GM12878 (cell line): ENCODE data around the gene ITPR3. TPM values are rescaled to one million over a fixed set of nuclear protein-coding genes. Genes with fewer than 3 reads are reported as not detected.

Experiments
- ATAC-seq: fragments of 200-7000 bp; cut with Tn5 transposase; 3 replicates; pipeline ENCODE4 v1.9.1; 2020; ENCODE audit warnings: mild to moderate bottlenecking, moderate library complexity
- BruUV-seq: library from RNA; stranded (reverse); fragments of 400-500 nt; replicated peaks from 2 replicates; lab custom pipeline; 2021; lab: Mats Ljungman, UMichigan
- CTCF ChIA-PET: fragments of 300-600 bp; sonication (Branson Sonifier 250); formaldehyde crosslinking; extraction: SDS; loops from one replicate; lab custom pipeline; 2021; ENCODE audit warnings: inconsistent platforms; lab: Yijun Ruan, JAX
- POLR2A ChIA-PET: fragments of 350-600 bp; formaldehyde crosslinking; extraction: SDS; loops from one replicate; lab custom pipeline; 2021; ENCODE audit warnings: inconsistent platforms; lab: Charles Lee
- RAD21 ChIA-PET: fragments of 300-600 bp; sonication (Branson Sonifier 250); formaldehyde crosslinking; loops from one replicate; lab custom pipeline; 2023; ENCODE audit warnings: antibody characterized with exemption; ENCODE audit not compliant: unreplicated experiment; lab: Charles Lee
- SMC1A ChIA-PET: fragments of 300-600 bp; sonication (Branson Sonifier 250); formaldehyde crosslinking; loops from one replicate; lab custom pipeline; 2023; ENCODE audit not compliant: unreplicated experiment, uncharacterized antibody; lab: Charles Lee
- DNase-seq: peaks from one replicate; pipeline ENCODE4 v3.0.0-alpha.2; 2011; ENCODE audit warnings: low read depth, low spot score
- FAIRE-seq: peaks from 3 replicates; lab custom pipeline; 2011; peaks lifted over from hg19 to GRCh38; lab: Jason Lieb, UNC
- H2AFZ ChIP-seq: 2 replicates; pipeline ENCODE4 v1.6.0; 2011; ENCODE audit warnings: low read depth, low read length, control low read depth; ENCODE audit not compliant: control insufficient read depth
- H3K27ac ChIP-seq: 2 replicates; pipeline ENCODE4 v1.5.1; 2011; ENCODE audit warnings: control low read depth; ENCODE audit not compliant: control insufficient read depth, insufficient read depth
- H3K27me3 ChIP-seq, 2 experiments: replicated peaks in 1 of 2; 2 replicates each; pipeline versions ENCODE4 v1.6.0 to v1.6.1; 2011; ENCODE audit warnings: low read length in 1 of 2; ENCODE audit not compliant: control insufficient read depth in 2 of 2, insufficient read depth in 2 of 2
- H3K36me3 ChIP-seq, 2 experiments: 2 replicates each; pipeline ENCODE4 v1.5.1; 2011; ENCODE audit warnings: low read length in 1 of 2; ENCODE audit not compliant: control insufficient read depth in 2 of 2, insufficient read depth in 2 of 2
- H3K4me1 ChIP-seq: 2 replicates; pipeline ENCODE4 v1.6.1; 2011; ENCODE audit warnings: mild to moderate bottlenecking, low read length, moderate library complexity, mixed read lengths; ENCODE audit not compliant: control insufficient read depth, insufficient read depth
- H3K4me2 ChIP-seq: 2 replicates; pipeline ENCODE4 v1.6.0; 2011; ENCODE audit warnings: control low read depth; ENCODE audit not compliant: control insufficient read depth, insufficient read depth
- H3K4me3 ChIP-seq: fragments of 200-600 bp; sonication (generic); 2 replicates; pipeline ENCODE4 v1.5.1; 2016
- H3K79me2 ChIP-seq: 2 replicates; pipeline ENCODE4 v1.6.0; 2011; ENCODE audit warnings: low read length; ENCODE audit not compliant: control insufficient read depth, insufficient read depth
- H3K9ac ChIP-seq: 2 replicates; pipeline ENCODE4 v1.8.0; 2011; ENCODE audit warnings: low read length, control low read depth, mixed read lengths; ENCODE audit not compliant: control insufficient read depth, insufficient read depth
- H3K9me3 ChIP-seq: replicated peaks from 3 replicates; pipeline ENCODE4 v1.5.1; 2011; ENCODE audit warnings: mild to moderate bottlenecking, low read length; ENCODE audit not compliant: control insufficient read depth, insufficient read depth
- H4K20me1 ChIP-seq: 2 replicates; pipeline ENCODE4 v1.6.0; 2011; ENCODE audit not compliant: control insufficient read depth, insufficient read depth
- GABPA ChIP-seq: IDR thresholded peaks from 2 replicates; pipeline ENCODE4 v1.6.1; 2014; ENCODE audit warnings: antibody characterized with exemption, low read depth, mild to moderate bottlenecking, inconsistent platforms
- NR2C2 ChIP-seq: IDR thresholded peaks from 2 replicates; pipeline ENCODE4 v1.6.1; 2011; ENCODE audit warnings: borderline replicate concordance, low read depth; ENCODE audit not compliant: control insufficient read depth, insufficient read length
- NR2F1 ChIP-seq: fragments of 450-650 bp; conservative IDR thresholded peaks from 2 replicates; pipeline ENCODE4 v1.6.1; 2017; ENCODE audit warnings: mild to moderate bottlenecking
- POLR2AphosphoS2 ChIP-seq: IDR thresholded peaks from 2 replicates; pipeline ENCODE4 v1.6.1; 2011; ENCODE audit warnings: low read depth, mild to moderate bottlenecking, low read length, improper control_type of control experiment, moderate library complexity
- POLR2AphosphoS5 ChIP-seq: IDR thresholded peaks from 2 replicates; pipeline ENCODE4 v1.6.1; 2011; ENCODE audit warnings: mild to moderate bottlenecking, low read length, inconsistent platforms
- SP1 ChIP-seq: IDR thresholded peaks from one replicate; pipeline ENCODE4 v1.6.1; 2011; ENCODE audit warnings: low read depth, low read length
- TCF3 ChIP-seq: IDR thresholded peaks from 2 replicates; pipeline ENCODE4 v1.6.1; 2012; ENCODE audit warnings: low read depth, mild to moderate bottlenecking, low read length, borderline replicate concordance; ENCODE audit not compliant: insufficient read depth
- YBX1 ChIP-seq: fragments of 450-650 bp; IDR thresholded peaks from 2 replicates; pipeline ENCODE4 v1.6.1; 2016; ENCODE audit warnings: antibody characterized with exemption
- ZNF274 ChIP-seq: IDR thresholded peaks from one replicate; pipeline ENCODE4 v1.8.0; 2011; ENCODE audit not compliant: insufficient read length, insufficient read depth
- WGBS: methylation state at CpG from one replicate; pipeline ENCODE4 v1.1.6; 2016; ENCODE audit warnings: low lambda C conversion rate; ENCODE audit not compliant: insufficient replicate concordance, insufficient coverage; ENCODE audit errors: missing lambda C conversion rate; 5-methylcytosine and 5-hydroxymethylcytosine counted together
- in situ Hi-C: fragments of 300-500 bp; cut with MboI; formaldehyde crosslinking; loops from 9 replicates; pipeline ENCODE4 v1.14.3; 2018; ENCODE audit warnings: mixed read lengths
- intact Hi-C: fragments of 100-400 bp; cut with micrococcal nuclease; formaldehyde crosslinking; loops from one replicate; pipeline ENCODE4 v1.14.2; 2022; ENCODE audit not compliant: unreplicated experiment
- polyA plus RNA-seq, 11 experiments: library from polyadenylated mRNA; depleted of rRNA in 4 of 11; unstranded in 6 of 11; stranded (reverse) in 5 of 11; fragments of >200 nt; fragmentation: Nextera tagmentation in 4 of 11; fragmentation: Illumina TruSeq in 1 of 11; extraction: Ambion mirVana in 4 of 11; extraction: Trizol in 1 of 11; gene quantifications; 1 replicate in 1 of 11; 2 replicates in 10 of 11; pipeline versions ENCODE4 v1.2.1 to v1.2.3, GENCODE V29; 2011 to 2016; ENCODE audit warnings: inconsistent platforms in 2 of 11, missing spikeins in 2 of 11, low read depth in 1 of 11
- total RNA-seq, 4 experiments: library from RNA; depleted of rRNA in 3 of 4; stranded (reverse); fragments of >200 nt in 3 of 4; fragmentation: Illumina TruSeq in 1 of 4; extraction: Trizol in 1 of 4; gene quantifications; 2 replicates each; pipeline versions ENCODE4 v1.2.1 to v1.2.3, GENCODE V29; 2013 to 2021
- TF ChIP-seq, protein P1 (sequence below): fragments of 450-650 bp; IDR thresholded peaks from 2 replicates; pipeline ENCODE4 v1.6.1; 2016; ENCODE audit warnings: mild to moderate bottlenecking
- TF ChIP-seq, protein P2 (sequence below): fragments of 450-650 bp; IDR thresholded peaks from 2 replicates; pipeline ENCODE4 v1.6.1; 2017; ENCODE audit warnings: mild to moderate bottlenecking
- TF ChIP-seq, protein P3 (sequence below): fragments of 450-650 bp; IDR thresholded peaks from 2 replicates; pipeline ENCODE4 v1.6.1; 2016; ENCODE audit warnings: mild to moderate bottlenecking

Gene ITPR3
- total and polyA plus RNA-seq, 10 of the 15 experiments (the other 5 are each of a cell fraction or from before 2014, with no cell fraction given), result 0.32 to 34.0 (median 11.9) TPM

DNA sequence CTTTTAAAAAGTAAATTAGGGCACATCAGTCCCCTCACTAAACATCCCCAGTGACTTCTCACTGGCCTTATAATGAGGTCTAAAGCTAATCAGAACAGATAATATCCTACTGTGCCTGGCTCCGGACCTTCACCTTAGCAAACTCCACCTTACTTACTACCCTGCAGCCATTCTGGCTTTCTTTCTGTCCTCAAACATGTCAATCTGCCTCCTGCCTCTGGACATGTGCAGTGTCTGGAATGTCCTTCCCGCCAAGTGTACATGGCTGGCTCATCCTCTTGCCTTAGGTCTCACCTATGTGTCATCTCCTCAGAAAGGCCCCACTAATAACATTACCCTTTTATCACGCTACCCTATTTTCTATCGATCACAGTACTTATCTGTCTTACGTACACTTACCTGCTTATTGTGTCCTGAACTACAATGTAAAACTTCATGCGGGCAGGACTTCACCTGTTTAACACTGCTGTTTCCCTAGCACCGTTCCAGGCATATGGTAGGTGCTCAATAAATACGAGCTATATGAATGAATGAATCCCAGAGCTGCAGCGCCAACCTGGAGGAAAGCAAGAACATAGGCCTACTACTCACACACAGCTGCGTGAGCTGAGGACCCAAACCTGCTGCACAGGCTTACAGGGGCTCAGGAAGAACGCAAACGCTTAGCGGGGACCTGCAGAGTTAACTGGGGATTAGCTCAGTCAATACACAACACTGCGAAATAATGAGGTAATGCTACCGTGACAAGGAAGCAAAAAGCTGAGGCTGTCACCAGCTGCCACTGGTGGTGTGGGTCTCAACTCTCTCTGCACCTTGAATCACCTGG, 89.4 kb downstream of the ITPR3 start:
- no peaks in the 10 kb centered on the region for H3K27me3 ChIP-seq

More for the DNA sequence above, 89.4 kb downstream of the ITPR3 start:
- ChIA-PET RAD21 (interaction anchor here (1.0 to 1.8 kb wide), 12 partner anchors 10 to 132 kb away, joined by 3 to 9 read pairs (median 5); partner anchors contain the start of genes ITPR3 and LEMD2), SMC1A (interaction anchor here (1.0 to 4.7 kb wide), 16 partner anchors 9 to 132 kb away, joined by 3 to 27 read pairs (median 4); no protein-coding TSS in a partner anchor), POLR2A (interaction anchor here (0.8 to 1.7 kb wide), 5 partner anchors 13 to 113 kb away, joined by 3 to 6 read pairs (median 3); partner anchors contain the start of gene ITPR3), CTCF (interaction anchor here (0.7 to 2.4 kb wide), 26 partner anchors 8 to 448 kb away, joined by 3 to 46 read pairs (median 4); partner anchors contain the start of genes IP6K3 and ITPR3)
- Histone ChIP-seq H4K20me1 (no peaks in the 10 kb centered on the region), H3K79me2 (peaks cover 10% of the 10 kb centered on the region), H3K9ac (peak overlapping the region; percentile 97), H2AFZ (peak overlapping the region; percentile 100), H3K4me3 (peak overlapping the region; percentile 83), H3K9me3 (no peaks in the 10 kb centered on the region), H3K27ac (peak overlapping the region; percentile 98; the same call in 1 of the 2 replicates), H3K4me1 (peaks cover 28% of the 10 kb centered on the region), H3K4me2 (peak overlapping the region; percentile 94), H3K36me3 (no peaks in the 10 kb centered on the region; a peak in 2 of 4 replicates)
- in situ Hi-C loops, result no loop called here
- ATAC-seq (peak; percentile 4), DNase-seq (no peak), FAIRE-seq (no peak)
- intact Hi-C loops, result no loop called here
- 78% methylated on average over 15 of the region's 15 CpGs for WGBS
- no TSS peak for BruUV-seq
- TF ChIP-seq POLR2AphosphoS2 (no peak), ZNF274 (no peak), TCF3 (no peak), GABPA (no peak), NR2F1 (no peak), POLR2AphosphoS5 (no peak), NR2C2 (no peak), YBX1 (no peak), SP1 (peak; percentile 1)
- TF ChIP-seq, protein P1, sequence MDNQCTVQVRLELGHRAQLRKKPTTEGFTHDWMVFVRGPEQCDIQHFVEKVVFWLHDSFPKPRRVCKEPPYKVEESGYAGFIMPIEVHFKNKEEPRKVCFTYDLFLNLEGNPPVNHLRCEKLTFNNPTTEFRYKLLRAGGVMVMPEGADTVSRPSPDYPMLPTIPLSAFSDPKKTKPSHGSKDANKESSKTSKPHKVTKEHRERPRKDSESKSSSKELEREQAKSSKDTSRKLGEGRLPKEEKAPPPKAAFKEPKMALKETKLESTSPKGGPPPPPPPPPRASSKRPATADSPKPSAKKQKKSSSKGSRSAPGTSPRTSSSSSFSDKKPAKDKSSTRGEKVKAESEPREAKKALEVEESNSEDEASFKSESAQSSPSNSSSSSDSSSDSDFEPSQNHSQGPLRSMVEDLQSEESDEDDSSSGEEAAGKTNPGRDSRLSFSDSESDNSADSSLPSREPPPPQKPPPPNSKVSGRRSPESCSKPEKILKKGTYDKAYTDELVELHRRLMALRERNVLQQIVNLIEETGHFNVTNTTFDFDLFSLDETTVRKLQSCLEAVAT, result peak; percentile 84
- TF ChIP-seq, protein P2, sequence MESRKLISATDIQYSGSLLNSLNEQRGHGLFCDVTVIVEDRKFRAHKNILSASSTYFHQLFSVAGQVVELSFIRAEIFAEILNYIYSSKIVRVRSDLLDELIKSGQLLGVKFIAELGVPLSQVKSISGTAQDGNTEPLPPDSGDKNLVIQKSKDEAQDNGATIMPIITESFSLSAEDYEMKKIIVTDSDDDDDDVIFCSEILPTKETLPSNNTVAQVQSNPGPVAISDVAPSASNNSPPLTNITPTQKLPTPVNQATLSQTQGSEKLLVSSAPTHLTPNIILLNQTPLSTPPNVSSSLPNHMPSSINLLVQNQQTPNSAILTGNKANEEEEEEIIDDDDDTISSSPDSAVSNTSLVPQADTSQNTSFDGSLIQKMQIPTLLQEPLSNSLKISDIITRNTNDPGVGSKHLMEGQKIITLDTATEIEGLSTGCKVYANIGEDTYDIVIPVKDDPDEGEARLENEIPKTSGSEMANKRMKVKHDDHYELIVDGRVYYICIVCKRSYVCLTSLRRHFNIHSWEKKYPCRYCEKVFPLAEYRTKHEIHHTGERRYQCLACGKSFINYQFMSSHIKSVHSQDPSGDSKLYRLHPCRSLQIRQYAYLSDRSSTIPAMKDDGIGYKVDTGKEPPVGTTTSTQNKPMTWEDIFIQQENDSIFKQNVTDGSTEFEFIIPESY, result no peak
- TF ChIP-seq, protein P3, sequence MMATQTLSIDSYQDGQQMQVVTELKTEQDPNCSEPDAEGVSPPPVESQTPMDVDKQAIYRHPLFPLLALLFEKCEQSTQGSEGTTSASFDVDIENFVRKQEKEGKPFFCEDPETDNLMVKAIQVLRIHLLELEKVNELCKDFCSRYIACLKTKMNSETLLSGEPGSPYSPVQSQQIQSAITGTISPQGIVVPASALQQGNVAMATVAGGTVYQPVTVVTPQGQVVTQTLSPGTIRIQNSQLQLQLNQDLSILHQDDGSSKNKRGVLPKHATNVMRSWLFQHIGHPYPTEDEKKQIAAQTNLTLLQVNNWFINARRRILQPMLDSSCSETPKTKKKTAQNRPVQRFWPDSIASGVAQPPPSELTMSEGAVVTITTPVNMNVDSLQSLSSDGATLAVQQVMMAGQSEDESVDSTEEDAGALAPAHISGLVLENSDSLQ, result no peak
